Karpas-422 (cell line): ENCODE results near the gene WWP2. TPM values are rescaled to one million over a fixed set of nuclear protein-coding genes. Genes with fewer than 3 reads are reported as not detected.
"Not testable (repeated sequence)": the region's sequence is repeated elsewhere in the genome, so short reads cannot be mapped to it uniquely, and the experiment has no call there.

Experiments used
- DNase-seq: peaks from one replicate; pipeline ENCODE4 v3.0.0-alpha.2; 2015
- H2AFZ ChIP-seq: fragments of 200-600 bp; sonication (generic); 2 replicates; pipeline ENCODE4 v1.6.1; 2014; ENCODE audit warnings: antibody characterized with exemption, low read length, mixed read lengths
- H3K27ac ChIP-seq: fragments of 200-600 bp; sonication (generic); 2 replicates; pipeline ENCODE4 v1.5.1; 2014; ENCODE audit warnings: mild to moderate bottlenecking, low read length, moderate library complexity
- H3K27me3 ChIP-seq: fragments of 200-600 bp; sonication (generic); 2 replicates; pipeline ENCODE4 v1.6.1; 2014; ENCODE audit warnings: low read length, mixed read lengths
- H3K36me3 ChIP-seq: fragments of 200-600 bp; sonication (generic); 2 replicates; pipeline ENCODE4 v1.6.1; 2014; ENCODE audit warnings: low read length, mixed read lengths; ENCODE audit not compliant: insufficient read depth
- H3K4me1 ChIP-seq: fragments of 200-600 bp; sonication (generic); 2 replicates; pipeline ENCODE4 v1.6.1; 2014; ENCODE audit warnings: mild to moderate bottlenecking, low read length, mixed read lengths
- H3K4me2 ChIP-seq: fragments of 200-600 bp; sonication (generic); 2 replicates; pipeline ENCODE4 v1.6.1; 2014; ENCODE audit warnings: low read length, low read depth, mild to moderate bottlenecking; ENCODE audit not compliant: poor library complexity, severe bottlenecking
- H3K4me3 ChIP-seq: fragments of 200-600 bp; sonication (generic); 2 replicates; pipeline ENCODE4 v1.5.1; 2014; ENCODE audit warnings: mild to moderate bottlenecking, antibody characterized with exemption, low read length, mixed read lengths
- H3K79me2 ChIP-seq: fragments of 200-600 bp; sonication (generic); 2 replicates; pipeline ENCODE4 v1.6.1; 2014; ENCODE audit warnings: mild to moderate bottlenecking, low read length, mixed read lengths
- H3K9ac ChIP-seq: fragments of 200-600 bp; sonication (generic); 2 replicates; pipeline ENCODE4 v1.6.0; 2014; ENCODE audit warnings: low read length
- H3K9me2 ChIP-seq: fragments of 200-600 bp; sonication (generic), shearing (Covaris generic); replicated peaks from 2 replicates; pipeline ENCODE4 v1.6.0; 2014; ENCODE audit warnings: mild to moderate bottlenecking, low read length, moderate library complexity; ENCODE audit not compliant: insufficient read depth
- H3K9me3 ChIP-seq: fragments of 300-700, 200-600 bp; sonication (generic); 2 replicates; pipeline ENCODE4 v1.6.1; 2014; ENCODE audit warnings: low read length, mixed read lengths
- H4K20me1 ChIP-seq: fragments of 200-600 bp; sonication (generic); 2 replicates; pipeline ENCODE4 v1.6.1; 2014; ENCODE audit warnings: mild to moderate bottlenecking, antibody characterized with exemption, low read length, low read depth; ENCODE audit not compliant: insufficient read depth
- total RNA-seq: library from RNA; depleted of rRNA; stranded (reverse); fragments of >200 nt; shearing (Covaris generic); gene quantifications from 2 replicates; pipeline ENCODE4 v1.2.3, GENCODE V29; 2014; ENCODE audit warnings: low replicate concordance

WWP2 gene
- total RNA-seq, 1 experiment from 2014 or later = 30.7 TPM

- Histone ChIP-seq H3K9me2 (no peaks in the 10 kb centered on the region), H3K9ac (no peak overlapping the region), H3K4me1 (no peaks in the 10 kb centered on the region), H3K4me2 (no peak overlapping the region), H3K4me3 (no peak overlapping the region), H2AFZ (no peak overlapping the region), H3K36me3 (peaks cover 3% of the 10 kb centered on the region), H3K79me2 (peaks cover 14% of the 10 kb centered on the region), H3K9me3 (no peaks in the 10 kb centered on the region), H3K27ac (no peak overlapping the region), H4K20me1 (no peaks in the 10 kb centered on the region), H3K27me3 (no peaks in the 10 kb centered on the region)
- DNase-seq = no peak
These were observed 60.2 kb downstream of the WWP2 start for GRCh38 chr16:69822174-69822935.

GRCh38 chr16:69823831-69824563, 61.9 kb downstream of the WWP2 start:
- Histone ChIP-seq H3K9me3 (no peaks in the 10 kb centered on the region), H4K20me1 (no peaks in the 10 kb centered on the region), H3K27ac (no peak overlapping the region), H3K27me3 (no peaks in the 10 kb centered on the region), H3K9ac (no peak overlapping the region), H3K4me1 (no peaks in the 10 kb centered on the region), H3K4me2 (no peak overlapping the region), H3K9me2 (no peaks in the 10 kb centered on the region), H3K4me3 (no peak overlapping the region), H3K79me2 (peaks cover 12% of the 10 kb centered on the region), H3K36me3 (peaks cover 3% of the 10 kb centered on the region; the same call in 1 of the 2 replicates), H2AFZ (no peak overlapping the region)
- no peak for DNase-seq

- not testable (repeated sequence) for H4K20me1 ChIP-seq, H3K9me3 ChIP-seq, H3K4me2 ChIP-seq, H3K36me3 ChIP-seq, H3K4me1 ChIP-seq, H3K27ac ChIP-seq, H3K9me2 ChIP-seq, H3K4me3 ChIP-seq, DNase-seq, H2AFZ ChIP-seq, H3K27me3 ChIP-seq, H3K9ac ChIP-seq
- peaks cover 11% of the 10 kb centered on the region for H3K79me2 ChIP-seq
These were observed 62.5 kb downstream of the WWP2 start for GRCh38 chr16:69824564-69825142.

GRCh38 chr16:69827524-69827923, 65.4 kb downstream of the WWP2 start:
- peaks cover 9% of the 10 kb centered on the region for H3K79me2 ChIP-seq
- H3K9ac ChIP-seq = no peak overlapping the region
- no peaks in the 10 kb centered on the region for H3K9me2 ChIP-seq
- H3K4me1 ChIP-seq = no peaks in the 10 kb centered on the region
- no peaks in the 10 kb centered on the region for H3K27me3 ChIP-seq
- H3K36me3 ChIP-seq = no peaks in the 10 kb centered on the region
- no peak overlapping the region for H3K4me3 ChIP-seq
- H2AFZ ChIP-seq = no peak overlapping the region
- H3K27ac ChIP-seq = no peak overlapping the region
- DNase-seq = no peak
- no peaks in the 10 kb centered on the region for H4K20me1 ChIP-seq
- H3K9me3 ChIP-seq = no peaks in the 10 kb centered on the region
- no peak overlapping the region for H3K4me2 ChIP-seq

- peaks cover 8% of the 10 kb centered on the region for H3K4me1 ChIP-seq
- no peak overlapping the region for H3K4me3 ChIP-seq
- no peaks in the 10 kb centered on the region for H3K9me3 ChIP-seq
- no peak overlapping the region for H3K4me2 ChIP-seq
- H3K27me3 ChIP-seq = no peaks in the 10 kb centered on the region
- no peaks in the 10 kb centered on the region for H3K36me3 ChIP-seq
- H3K27ac ChIP-seq = no peak overlapping the region
- H3K79me2 ChIP-seq = 0 out of 2 replicates have a peak, but pooled peaks cover 2% of the 10 kb centered on the region
- DNase-seq = no peak
- H2AFZ ChIP-seq = no peak overlapping the region
- H4K20me1 ChIP-seq = no peaks in the 10 kb centered on the region
- no peaks in the 10 kb centered on the region for H3K9me2 ChIP-seq
- H3K9ac ChIP-seq = no peak overlapping the region
These were observed 67.2 kb downstream of the WWP2 start for GRCh38 chr16:69829338-69829737.

GRCh38 chr16:69830146-69830533, 68.0 kb downstream of the WWP2 start:
- Histone ChIP-seq H3K36me3 (no peaks in the 10 kb centered on the region), H3K27me3 (no peaks in the 10 kb centered on the region), H3K4me3 (no peak overlapping the region), H3K9me3 (no peaks in the 10 kb centered on the region), H4K20me1 (no peaks in the 10 kb centered on the region), H3K4me1 (peaks cover 8% of the 10 kb centered on the region), H3K9me2 (no peaks in the 10 kb centered on the region), H2AFZ (no peak overlapping the region), H3K27ac (no peak overlapping the region), H3K9ac (no peak overlapping the region), H3K79me2 (peaks cover 2% of the 10 kb centered on the region; the same call in 1 of the 2 replicates), H3K4me2 (no peak overlapping the region)
- DNase-seq = no peak

- no peak overlapping the region for H3K4me3 ChIP-seq
- no peaks in the 10 kb centered on the region for H3K9me2 ChIP-seq
- no peak overlapping the region for H3K27ac ChIP-seq
- peaks cover 2% of the 10 kb centered on the region; the same call in 1 of the 2 replicates for H3K79me2 ChIP-seq
- no peak overlapping the region for H3K4me2 ChIP-seq
- no peak overlapping the region for H3K9ac ChIP-seq
- no peaks in the 10 kb centered on the region for H3K36me3 ChIP-seq
- H3K9me3 ChIP-seq = no peaks in the 10 kb centered on the region
- H3K4me1 ChIP-seq = peaks cover 8% of the 10 kb centered on the region
- no peaks in the 10 kb centered on the region for H4K20me1 ChIP-seq
- DNase-seq = no peak
- no peak overlapping the region for H2AFZ ChIP-seq
- H3K27me3 ChIP-seq = no peaks in the 10 kb centered on the region
These were observed 68.5 kb downstream of the WWP2 start for GRCh38 chr16:69830534-69831211.
